CD4-positive, alpha-beta T cell treated with Interleukin-17A for 4 hours (primary cell): ENCODE data around the gene TSFM.
A peak's percentile ranks its signal among the peaks of the same experiment; 100 is the strongest.

ENCODE experiments used
- DNase-seq: peaks from one replicate; pipeline ENCODE4 v3.0.0-alpha.2; 2020; ENCODE audit warnings: mixed read lengths

The TSFM gene

GRCh38 chr12:57782243-57782607, 362 bp upstream of the TSFM start:
- DNase-seq: no peak

GRCh38 chr12:57783466-57783801, 847 bp downstream of the TSFM start:
- DNase-seq: no peak

DNA sequence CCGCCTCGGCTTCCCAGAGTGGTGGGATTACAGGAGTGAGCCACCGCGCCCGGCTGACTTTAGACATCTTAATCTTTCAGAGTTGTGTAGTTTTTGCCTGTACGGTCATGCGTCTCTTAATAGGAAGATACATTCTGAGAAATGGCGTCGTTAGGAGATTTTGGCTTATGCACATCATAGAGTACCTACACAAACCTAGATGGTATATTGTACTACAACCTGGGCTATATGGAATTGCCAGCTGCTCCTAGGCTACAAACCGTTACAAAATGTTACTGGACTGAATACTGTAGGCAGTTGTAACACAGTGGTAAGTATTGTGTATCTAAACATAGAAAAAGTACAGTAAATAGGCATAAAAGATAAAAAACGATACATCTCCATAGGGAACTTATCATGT, 1.3 kb downstream of the TSFM start:
- no peak for DNase-seq

- DNase-seq: no peak
Measured at GRCh38 chr12:57793920-57794319, 11.3 kb downstream of the TSFM start.

DNA sequence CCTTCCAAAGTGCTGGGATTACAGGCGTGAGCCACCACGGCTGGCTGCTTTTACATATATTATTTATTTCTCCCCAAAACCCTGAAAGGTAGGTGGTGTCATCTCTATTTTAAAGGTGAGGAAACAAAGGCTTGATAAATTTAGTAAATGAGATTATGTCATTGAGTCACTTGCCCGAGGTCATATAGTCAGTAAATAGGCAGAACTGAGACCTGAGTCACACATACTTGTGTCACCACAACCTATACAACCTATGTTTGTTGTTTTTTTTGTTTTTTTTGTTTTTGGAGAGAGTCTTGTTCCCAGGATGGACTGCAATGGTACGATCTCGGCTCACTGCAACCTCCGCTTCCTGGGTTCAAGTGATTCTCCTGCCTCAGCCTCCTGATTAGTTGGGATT, 12.8 kb downstream of the TSFM start:
- no peak for DNase-seq

DNA sequence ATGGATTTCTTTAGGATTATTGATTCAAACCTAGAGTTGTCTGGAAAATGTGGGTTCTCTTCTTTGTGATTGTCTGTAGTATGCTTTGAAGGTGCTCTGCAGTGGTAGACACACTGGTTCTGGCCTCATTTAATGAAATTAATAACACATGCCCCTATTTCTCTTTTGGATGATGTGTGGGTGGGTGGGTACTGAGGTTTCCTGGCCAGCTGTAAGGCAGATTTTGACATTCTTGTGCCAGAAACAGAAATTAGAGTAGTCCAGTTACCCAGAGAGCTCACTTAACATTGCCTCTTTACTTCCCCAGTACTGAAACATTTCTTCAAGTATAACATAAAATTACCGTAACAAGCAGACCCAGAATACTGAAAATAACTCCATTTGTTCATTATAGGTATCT, 14.4 kb downstream of the TSFM start:
- no peak for DNase-seq

GRCh38 chr12:57797933-57798332, 15.3 kb downstream of the TSFM start:
- no peak for DNase-seq

DNA sequence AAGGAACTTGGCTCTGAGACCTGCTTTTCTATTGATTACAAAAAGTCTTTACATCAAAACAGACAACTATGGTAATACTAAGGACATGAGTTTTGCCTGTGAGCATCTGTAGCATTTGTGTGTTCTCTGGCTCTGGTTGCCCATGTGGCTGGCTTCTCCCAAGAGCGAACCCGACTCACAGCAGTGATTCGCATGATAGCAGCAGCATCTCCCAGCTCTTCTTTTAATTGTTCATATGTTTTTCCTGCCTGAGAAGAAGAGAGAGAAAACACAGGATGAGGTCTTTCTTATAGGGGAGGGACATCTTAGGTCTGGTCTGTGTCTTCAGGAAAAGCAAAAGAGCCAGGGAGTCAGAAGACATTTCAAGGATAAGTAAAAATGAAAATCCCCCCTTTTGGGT, 18.4 kb downstream of the TSFM start:
- no peak for DNase-seq

DNA sequence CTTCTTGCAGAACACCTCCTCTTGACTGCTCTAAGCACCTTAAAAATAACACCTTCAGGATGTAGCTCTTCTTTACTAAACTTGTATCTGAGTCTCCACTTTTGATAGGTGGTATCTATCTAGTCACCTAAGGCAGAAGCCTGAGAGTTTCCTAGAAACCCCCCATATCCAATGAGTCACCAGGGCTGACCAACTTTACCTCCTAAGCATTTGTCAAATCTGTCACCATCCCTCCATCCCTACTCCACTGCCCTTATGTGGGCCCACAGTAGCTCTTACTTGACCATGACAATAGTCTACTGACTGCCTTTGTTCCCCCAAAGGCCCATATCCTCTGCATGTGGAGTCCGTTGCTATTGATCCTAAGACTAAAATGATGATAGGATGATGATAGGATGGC, 20.0 kb downstream of the TSFM start:
- DNase-seq: no peak

GRCh38 chr12:57803319-57803893, 20.8 kb downstream of the TSFM start:
- DNase-seq: peak; percentile 54

DNA sequence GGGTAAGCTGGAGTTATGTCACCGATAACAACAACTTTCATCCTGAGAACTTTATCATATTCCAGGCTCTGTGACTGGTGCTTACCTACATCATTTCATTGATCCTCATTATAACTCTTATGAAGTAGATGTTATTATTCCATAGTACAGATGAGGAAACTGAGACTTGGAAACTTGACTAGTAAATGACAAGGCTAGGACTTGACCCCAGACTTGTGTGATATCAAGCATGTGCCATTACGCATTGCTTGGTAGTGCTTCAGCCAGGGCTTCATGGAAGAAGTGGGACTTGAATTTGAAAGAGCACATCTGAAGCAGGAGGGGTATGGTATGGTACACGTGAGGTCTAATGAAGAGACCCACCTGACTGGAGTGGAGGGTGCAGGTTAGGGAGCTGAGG, 24.1 kb downstream of the TSFM start:
- DNase-seq: no peak

DNA sequence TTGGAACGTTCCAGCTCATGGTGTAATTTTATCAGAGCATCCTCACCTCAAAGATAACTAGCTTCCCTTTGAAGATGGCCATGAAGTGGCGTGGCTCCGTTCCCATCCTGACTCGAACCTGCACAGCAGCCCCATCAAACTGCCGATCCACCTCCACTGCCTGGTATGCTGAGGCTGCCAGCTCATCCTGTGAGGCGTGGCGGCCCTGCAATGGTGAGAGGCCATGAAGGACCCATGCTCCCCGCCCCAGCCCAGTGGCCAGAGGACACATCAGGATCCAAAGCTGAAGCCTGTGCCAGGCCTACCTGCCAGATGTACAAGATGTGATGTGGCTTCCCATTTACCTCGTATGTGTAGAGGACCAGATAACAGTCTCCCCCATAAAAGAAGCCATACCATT, 24.7 kb downstream of the TSFM start:
- no peak for DNase-seq

DNA sequence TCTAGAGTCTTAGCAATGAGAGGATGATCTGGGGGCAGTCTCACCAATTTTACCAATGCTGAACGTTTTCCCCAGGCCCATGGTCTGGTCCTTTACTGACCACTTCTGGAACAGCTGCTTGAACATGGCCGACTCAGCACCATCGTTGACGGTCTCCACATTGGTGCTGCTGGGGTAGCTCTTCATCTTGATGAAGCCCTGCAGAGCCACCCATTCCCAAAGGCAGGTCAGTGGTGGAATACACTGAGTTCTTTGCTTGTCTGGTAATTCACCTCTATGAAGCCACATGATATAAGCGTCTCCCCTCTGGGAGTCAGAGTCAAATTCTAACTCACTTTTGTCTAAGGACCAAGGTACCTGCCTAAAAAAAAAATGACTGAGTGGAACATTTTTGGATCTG, 25.8 kb downstream of the TSFM start:
- DNase-seq: no peak

GRCh38 chr12:57809425-57809824, 26.8 kb downstream of the TSFM start:
- no peak for DNase-seq

DNA sequence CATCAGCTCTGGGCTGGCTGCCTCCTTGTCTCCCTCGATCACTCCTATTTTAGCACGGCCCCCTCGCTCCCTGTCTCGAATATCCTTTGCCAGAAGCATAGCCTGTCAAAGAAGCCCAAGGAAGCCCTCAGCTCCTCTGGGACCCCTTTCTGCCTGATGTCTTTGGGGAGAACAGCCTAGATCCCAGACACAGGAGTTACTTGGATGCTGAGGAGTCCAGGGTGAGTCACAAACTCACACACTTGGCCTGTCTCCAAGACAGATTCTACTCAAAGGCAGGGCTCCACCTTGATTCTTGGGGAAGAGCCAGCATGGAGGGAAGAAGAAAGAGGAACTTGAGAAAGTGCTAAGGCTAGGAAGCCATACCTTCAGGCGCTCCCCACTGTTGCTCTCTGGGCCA, 27.9 kb downstream of the TSFM start:
- no peak for DNase-seq

DNA sequence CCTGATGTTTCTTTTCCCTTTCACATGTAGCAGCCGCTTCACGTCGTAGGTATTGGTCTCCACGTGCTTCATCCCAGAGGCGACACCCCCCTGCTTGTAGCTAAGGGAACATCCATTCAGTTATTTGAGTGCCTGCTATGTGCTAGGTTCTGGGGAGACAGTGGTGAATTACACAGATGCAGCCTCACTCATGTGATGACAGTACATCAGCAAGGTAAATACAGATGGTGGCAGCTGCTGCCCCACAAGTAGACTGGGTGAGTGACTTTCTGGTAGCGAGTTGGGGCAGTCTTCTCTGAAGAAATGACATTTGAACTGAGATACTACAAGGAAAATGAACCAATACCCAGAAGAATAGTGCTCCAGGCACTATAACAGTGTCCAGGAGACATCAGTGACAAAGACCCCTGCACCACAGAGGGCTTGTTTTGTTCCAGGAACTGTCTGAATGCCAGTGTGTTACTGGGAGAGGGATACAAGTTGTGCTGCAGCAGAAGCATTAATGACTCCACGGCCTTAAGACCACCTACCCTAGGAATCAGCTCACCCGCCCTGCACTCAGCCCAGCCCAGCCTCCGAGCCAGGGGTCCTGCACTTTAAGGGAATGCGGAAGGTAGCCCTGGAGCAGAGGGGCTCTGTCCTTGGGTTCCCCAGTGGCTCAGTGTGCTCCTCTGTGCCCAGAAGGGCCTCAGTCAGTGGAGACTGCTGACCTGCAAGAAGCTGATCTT, 28.6 kb downstream of the TSFM start:
- DNase-seq: no peak

DNA sequence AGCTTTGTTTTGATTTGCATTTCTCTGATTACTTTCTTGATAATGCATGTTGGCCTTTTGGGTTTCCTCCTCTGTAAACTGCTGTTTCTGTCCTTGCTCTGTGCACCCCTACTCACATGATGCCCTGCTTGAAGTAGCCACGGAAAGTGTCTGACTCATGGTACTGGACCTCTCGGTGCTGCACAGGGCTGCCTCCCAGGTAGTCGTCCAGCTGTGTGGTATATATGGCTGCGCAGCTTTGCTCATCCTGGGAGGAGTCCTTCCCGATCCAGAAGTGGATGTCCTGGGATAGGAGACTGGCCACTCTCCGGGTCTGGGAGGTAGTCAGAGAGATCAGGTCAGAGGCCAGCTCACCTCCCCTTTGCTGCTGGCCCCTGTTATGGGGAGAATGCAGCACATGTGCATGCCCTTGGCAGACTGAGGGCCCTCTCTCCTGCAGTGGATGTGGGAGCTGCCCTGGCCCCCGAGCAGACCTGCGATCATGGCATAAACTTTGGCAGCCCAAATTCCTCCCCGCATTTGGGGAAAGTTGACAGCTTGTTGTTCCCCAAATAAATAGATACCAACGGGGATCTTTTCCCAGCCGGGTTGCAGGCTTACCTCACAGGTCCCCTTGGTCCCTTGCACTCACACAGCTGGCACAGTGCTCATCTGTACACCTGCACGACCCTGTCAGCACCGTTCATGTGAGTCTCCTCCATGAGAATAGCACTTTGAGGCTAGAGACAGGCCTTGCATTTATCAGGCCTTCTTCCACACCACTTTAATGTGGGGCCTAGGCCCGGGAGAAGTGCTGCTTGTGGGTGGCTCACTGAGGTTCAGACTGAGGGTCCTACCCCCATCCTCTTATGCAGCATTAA, 30.8 kb downstream of the TSFM start:
- DNase-seq: no peak

- no peak for DNase-seq
Measured at GRCh38 chr12:57813971-57814772, 31.6 kb downstream of the TSFM start.

GRCh38 chr12:57815177-57816000, 32.8 kb downstream of the TSFM start:
- no peak for DNase-seq

DNA sequence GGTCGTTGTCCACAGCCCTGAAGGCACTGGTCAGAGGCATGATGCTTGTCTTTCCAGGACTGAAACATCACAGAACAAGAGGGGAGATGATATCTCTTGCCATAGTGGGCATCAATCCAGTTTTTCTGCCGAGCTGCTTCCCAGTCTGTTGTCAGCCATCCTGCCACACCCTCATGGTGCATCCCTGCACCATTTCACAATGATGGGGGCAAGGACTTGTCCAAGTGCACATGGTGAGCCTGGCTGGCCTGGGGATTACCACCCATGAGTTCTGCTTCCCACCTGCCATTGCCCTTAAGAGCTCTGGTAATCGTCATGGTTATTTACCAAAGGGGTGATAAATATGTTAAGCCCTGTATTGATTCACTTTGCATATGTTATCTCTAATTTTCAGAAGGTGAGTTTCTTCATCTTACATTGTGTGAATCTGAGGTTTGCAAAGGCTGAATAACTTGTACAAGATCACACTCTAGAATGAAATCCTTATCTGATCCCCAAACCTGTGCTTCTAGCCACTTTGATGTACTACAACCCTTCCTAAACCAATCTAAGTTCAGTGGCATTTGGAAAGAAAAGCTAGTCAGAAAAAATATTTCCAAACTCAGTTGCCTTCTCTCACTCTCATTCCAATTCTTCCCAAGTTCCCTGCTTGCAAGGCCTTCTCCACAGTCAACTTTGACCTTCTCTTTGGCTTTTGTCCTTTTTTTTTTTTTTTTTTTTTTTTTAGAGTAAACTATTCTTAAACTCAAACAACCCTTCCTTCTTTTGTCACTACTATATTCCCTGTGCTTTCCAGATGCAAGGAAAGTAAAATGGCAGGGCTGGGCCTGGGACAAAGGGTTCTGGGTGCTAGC, 33.6 kb downstream of the TSFM start:
- no peak for DNase-seq

DNA sequence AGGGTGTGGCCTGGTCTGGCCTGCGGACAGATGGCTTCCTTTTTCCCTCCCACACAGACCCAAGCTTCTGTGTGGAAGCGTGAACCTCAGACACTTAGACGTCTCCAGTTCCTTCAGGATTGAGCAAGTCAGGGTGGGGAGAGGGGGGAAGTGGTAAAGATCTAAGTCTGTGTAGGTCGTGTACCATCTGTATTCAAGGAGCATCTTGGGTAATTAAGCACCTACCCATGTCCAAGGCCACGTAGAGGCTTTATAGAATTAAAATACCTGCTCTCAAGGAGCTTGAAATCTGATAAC, 34.2 kb downstream of the TSFM start:
- no peak for DNase-seq
